Muscle of leg (tissue), 9 donors: ENCODE measurements around the gene SIK3. TPM values are rescaled to one million over a fixed set of nuclear protein-coding genes. Genes with fewer than 3 reads are reported as not detected.

ENCODE experiments used
- polyA plus RNA-seq, 8 donors: library from polyadenylated mRNA; unstranded; fragments of 120-200 nt; gene quantifications; one replicate each; pipeline versions ENCODE4 v1.2.1 to v1.2.3, GENCODE V29; 2013; ENCODE audit warnings: inconsistent platforms in 1 of 8, low replicate concordance in 1 of 8; ENCODE audit not compliant: insufficient read length in 8 of 8, insufficient read depth in 1 of 8
- total RNA-seq: library from RNA; stranded (reverse); fragments of 120-200 nt; gene quantifications from one replicate; pipeline ENCODE4 v1.2.4, GENCODE V29; 2013

The SIK3 gene
- total and polyA plus RNA-seq, 9 donors = 20.0 to 35.0 (median 29.5) TPM

Other genes starting within 250 kb of the SIK3 start
- 59.8 TPM for gene PAFAH1B2, start 45.9 kb upstream of the SIK3 start, total RNA-seq
- gene PAFAH1B2, start 45.9 kb upstream of the SIK3 start, polyA plus RNA-seq = 10 to 100 TPM; 33.2 to 57.2 (median 48.5) TPM
- 14.8 TPM for gene SIDT2, start 80.3 kb upstream of the SIK3 start, total RNA-seq
- 10 to 100 TPM; 19.9 to 39.3 (median 30.4) TPM for gene SIDT2, start 80.3 kb upstream of the SIK3 start, polyA plus RNA-seq
- gene TAGLN, start 100.9 kb upstream of the SIK3 start, total RNA-seq = 95.4 TPM
- gene TAGLN, start 100.9 kb upstream of the SIK3 start, polyA plus RNA-seq = 100 to 1,000 TPM in 7 of 8 donors, 10 to 100 TPM in 1; 98.5 to 140 (median 113) TPM
- gene PCSK7, start 133.6 kb upstream of the SIK3 start, total RNA-seq = 19.2 TPM
- gene PCSK7, start 133.6 kb upstream of the SIK3 start, polyA plus RNA-seq = 10 to 100 TPM; 21.1 to 33.7 (median 23.3) TPM
- gene RNF214, start 134.2 kb upstream of the SIK3 start, total RNA-seq = 11.0 TPM
- gene RNF214, start 134.2 kb upstream of the SIK3 start, polyA plus RNA-seq = 10 to 100 TPM; 14.4 to 19.4 (median 17.5) TPM
- gene BACE1-AS, start 192.9 kb upstream of the SIK3 start, total RNA-seq = 5.9 TPM
- 10 to 100 TPM in 5 of 8 donors, 1 to 10 TPM in 3; 7.8 to 14.7 (median 12.1) TPM for gene BACE1-AS, start 192.9 kb upstream of the SIK3 start, polyA plus RNA-seq
- gene BACE1, start 217.8 kb upstream of the SIK3 start, total RNA-seq = 16.6 TPM
- gene BACE1, start 217.8 kb upstream of the SIK3 start, polyA plus RNA-seq = 10 to 100 TPM; 30.1 to 40.8 (median 36.7) TPM
- 17.3 TPM for gene CEP164, start 229.4 kb upstream of the SIK3 start, total RNA-seq
- gene CEP164, start 229.4 kb upstream of the SIK3 start, polyA plus RNA-seq = 10 to 100 TPM; 10.4 to 17.2 (median 14.5) TPM